ENCODE data around the gene INCA1.

INCA1 gene

DNA sequence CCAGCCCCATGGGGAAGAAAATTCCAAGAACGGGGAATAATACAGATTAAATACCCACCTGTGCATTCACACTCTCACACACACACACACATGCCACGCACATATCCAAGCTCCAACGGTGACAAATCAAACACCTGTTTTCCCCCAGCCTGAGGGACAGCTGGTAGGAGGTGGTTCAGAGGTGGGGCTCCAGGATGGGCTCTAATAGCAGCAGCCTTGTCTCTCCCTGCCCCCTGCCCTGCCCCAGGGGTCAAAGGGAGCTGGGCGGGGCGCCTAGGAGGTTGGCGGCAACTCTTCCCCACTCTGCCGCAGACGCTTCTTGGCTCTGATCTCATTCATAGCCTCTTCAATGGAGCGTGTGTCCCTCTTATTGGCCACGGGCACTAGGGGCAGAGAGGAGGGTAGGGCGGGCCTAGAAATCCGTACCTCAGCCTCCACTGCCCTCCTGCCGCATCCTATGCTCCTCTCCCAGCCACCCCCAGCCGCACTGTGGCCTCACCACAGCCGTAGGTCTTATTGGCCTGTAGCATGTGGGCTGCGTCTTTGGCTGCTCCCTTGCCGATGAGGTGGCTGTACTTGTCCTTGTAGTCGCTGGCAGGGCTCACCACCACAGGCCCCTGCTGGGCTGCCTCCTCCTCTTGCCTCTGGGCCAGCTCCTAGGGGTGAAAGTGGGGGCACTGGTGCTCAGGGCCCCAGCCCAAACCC lies 37.9 kb downstream of the INCA1 start:
- no peak for DNase-seq (ENCODE audit: low read depth)
- no peak overlapping the region for H3K4me3 ChIP-seq (ENCODE audit: control insufficient read depth, low read depth, low read length)
- TF ChIP-seq CTCF (conservative IDR thresholded peaks at IDR 0.05; ENCODE audit: control insufficient read depth, insufficient read depth, low read depth, low read length): no peak

GRCh38 chr17:4958102-4958501 lies 39.2 kb downstream of the INCA1 start:
- no peak for TF ChIP-seq CTCF (conservative IDR thresholded peaks at IDR 0.05; ENCODE audit: control insufficient read depth, insufficient read depth, low read depth, low read length)
- DNase-seq (ENCODE audit: low read depth): no peak
- H3K4me3 ChIP-seq (ENCODE audit: control insufficient read depth, low read depth, low read length): no peak overlapping the region

- DNase-seq (ENCODE audit: low read depth): no peak
- H3K4me3 ChIP-seq (ENCODE audit: control insufficient read depth, low read depth, low read length): no peak overlapping the region
- TF ChIP-seq CTCF (conservative IDR thresholded peaks at IDR 0.05; ENCODE audit: control insufficient read depth, insufficient read depth, low read depth, low read length): peak; percentile 33
Measured at GRCh38 chr17:4956493-4957061, 40.7 kb downstream of the INCA1 start.

DNA sequence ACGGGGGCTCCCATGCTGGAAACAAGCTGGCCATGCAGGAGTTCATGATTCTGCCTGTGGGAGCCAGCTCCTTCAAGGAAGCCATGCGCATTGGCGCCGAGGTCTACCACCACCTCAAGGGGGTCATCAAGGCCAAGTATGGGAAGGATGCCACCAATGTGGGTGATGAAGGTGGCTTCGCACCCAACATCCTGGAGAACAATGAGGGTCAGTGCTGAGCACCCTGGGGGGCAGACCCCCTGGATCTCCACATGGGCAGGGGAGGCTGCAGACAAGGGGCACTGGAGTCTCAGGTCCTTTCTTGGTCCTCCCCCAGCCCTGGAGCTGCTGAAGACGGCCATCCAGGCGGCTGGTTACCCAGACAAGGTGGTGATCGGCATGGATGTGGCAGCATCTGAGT lies 42.2 kb downstream of the INCA1 start:
- H3K4me3 ChIP-seq (ENCODE audit: control insufficient read depth, low read depth, low read length): no peak overlapping the region
- no peak for DNase-seq (ENCODE audit: low read depth)
- TF ChIP-seq CTCF (conservative IDR thresholded peaks at IDR 0.05; ENCODE audit: control insufficient read depth, insufficient read depth, low read depth, low read length): no peak

DNA sequence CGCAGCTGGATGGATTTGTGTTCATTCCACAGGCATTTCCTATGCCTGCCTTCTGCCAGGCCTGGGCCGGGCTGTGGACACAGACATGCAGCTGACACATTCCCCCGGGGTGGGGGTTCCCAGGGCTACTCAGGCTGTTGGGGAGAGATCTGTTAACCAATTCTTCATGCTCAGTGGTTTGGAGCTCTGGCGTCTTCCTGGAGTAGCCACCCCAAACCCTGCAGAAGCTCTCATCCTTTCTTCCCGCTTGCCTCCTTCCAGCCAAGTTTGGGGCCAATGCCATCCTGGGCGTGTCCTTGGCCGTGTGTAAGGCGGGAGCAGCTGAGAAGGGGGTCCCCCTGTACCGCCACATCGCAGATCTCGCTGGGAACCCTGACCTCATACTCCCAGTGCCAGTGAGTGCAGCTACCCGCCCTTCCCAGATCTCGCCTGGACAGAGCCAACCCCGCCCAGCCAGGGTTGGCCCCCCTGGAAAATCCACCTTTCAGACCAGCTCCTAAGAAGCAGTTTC lies 43.8 kb downstream of the INCA1 start:
- no peak for TF ChIP-seq CTCF (conservative IDR thresholded peaks at IDR 0.05; ENCODE audit: control insufficient read depth, insufficient read depth, low read depth, low read length)
- no peak for DNase-seq (ENCODE audit: low read depth)
- no peak overlapping the region for H3K4me3 ChIP-seq (ENCODE audit: control insufficient read depth, low read depth, low read length)

GRCh38 chr17:4951486-4951885 lies 45.8 kb downstream of the INCA1 start:
- DNase-seq (ENCODE audit: low read depth): no peak
- H3K4me3 ChIP-seq (ENCODE audit: control insufficient read depth, low read depth, low read length): no peak overlapping the region
- TF ChIP-seq CTCF (conservative IDR thresholded peaks at IDR 0.05; ENCODE audit: control insufficient read depth, insufficient read depth, low read depth, low read length): no peak

Data from fibroblast of mammary gland (primary cell).